CD4-positive, alpha-beta T cell (primary cell): ENCODE data around the gene RAD51B. TPM values are rescaled to one million over a fixed set of nuclear protein-coding genes. Genes with fewer than 3 reads are reported as not detected.

Experiments
- ATAC-seq: fragments of 200-7000 bp; cut with Tn5 transposase; one replicate; pipeline ENCODE4 v1.10.0; 2022; ENCODE audit warnings: mild to moderate bottlenecking; ENCODE audit not compliant: poor library complexity
- CTCF ChIA-PET: fragments of 350-600 bp; sonication (Branson Sonifier 250); formaldehyde crosslinking; loops from one replicate; lab custom pipeline; 2021; ENCODE audit warnings: antibody characterized with exemption, inconsistent platforms; lab: Charles Lee
- POLR2A ChIA-PET: fragments of 350-600 bp; sonication (Branson Sonifier 250); formaldehyde crosslinking; loops from one replicate; lab custom pipeline; 2021; ENCODE audit warnings: antibody characterized with exemption, inconsistent platforms; lab: Charles Lee
- DNase-seq, 14 experiments: peaks; one replicate each; pipeline ENCODE4 v3.0.0-alpha.2; 2013 to 2020; ENCODE audit warnings: mixed read lengths in 2 of 14
- H3K27ac ChIP-seq, 2 donors: one replicate each; pipeline versions ENCODE4 v1.5.1 to v1.7.0; 2013; ENCODE audit warnings: low read length in 2 of 2, low read depth in 1 of 2, mild to moderate bottlenecking in 1 of 2
- H3K27me3 ChIP-seq, 2 experiments: 1 replicate in 1 of 2; 2 replicates in 1 of 2; pipeline versions ENCODE4 v1.6.1 to v1.7.0; 2013; ENCODE audit warnings: low read length in 2 of 2, control low read depth in 1 of 2, mild to moderate bottlenecking in 1 of 2, moderate library complexity in 1 of 2; ENCODE audit not compliant: insufficient read depth in 2 of 2, control insufficient read depth in 1 of 2
- H3K36me3 ChIP-seq: one replicate; pipeline ENCODE4 v1.6.1; 2013; ENCODE audit warnings: low read length, control low read depth; ENCODE audit not compliant: insufficient read depth
- H3K4me1 ChIP-seq: one replicate; pipeline ENCODE4 v1.6.1; 2013; ENCODE audit warnings: low read length, control low read depth; ENCODE audit not compliant: insufficient read depth
- H3K4me3 ChIP-seq: one replicate; pipeline ENCODE4 v1.5.1; 2013; ENCODE audit warnings: mild to moderate bottlenecking, low read length, moderate library complexity
- H3K9me3 ChIP-seq, 2 experiments: 1 replicate in 1 of 2; 2 replicates in 1 of 2; pipeline versions ENCODE4 v1.6.1 to v1.7.0; 2013; ENCODE audit warnings: low read length in 2 of 2, mild to moderate bottlenecking in 2 of 2, control low read depth in 1 of 2, moderate library complexity in 1 of 2; ENCODE audit not compliant: control insufficient read depth in 1 of 2, insufficient read depth in 1 of 2
- H3K27ac Mint-ChIP-seq: one replicate; pipeline ENCODE4 v1.8.0; 2020; ENCODE audit warnings: mixed read lengths
- H3K27me3 Mint-ChIP-seq: one replicate; pipeline ENCODE4 v1.8.0; 2021; ENCODE audit warnings: mixed read lengths
- H3K36me3 Mint-ChIP-seq: one replicate; pipeline ENCODE4 v1.8.0; 2021; ENCODE audit warnings: low read depth, mixed read lengths
- H3K4me1 Mint-ChIP-seq: one replicate; pipeline ENCODE4 v1.8.0; 2021; ENCODE audit warnings: low read depth, mixed read lengths
- H3K4me3 Mint-ChIP-seq: one replicate; pipeline ENCODE4 v1.8.0; 2020; ENCODE audit warnings: mild to moderate bottlenecking, mixed read lengths
- H3K9me3 Mint-ChIP-seq: one replicate; pipeline ENCODE4 v1.8.0; 2020; ENCODE audit warnings: mixed read lengths
- intact Hi-C, 2 experiments: fragments of 100-400 bp; cut with DNase I in 1 of 2; cut with micrococcal nuclease in 1 of 2; formaldehyde crosslinking; loops; one replicate each; pipeline versions ENCODE4 v1.15.1 to v1.9.0; 2023 to 2025; cut with DNase I, micrococcal nuclease
- total RNA-seq, 174 experiments: library from RNA in 2 of 174; stranded (reverse) in 2 of 174; gene quantifications; one replicate each; pipeline ENCODE4 v1.2.3 and lab custom pipeline; 2021 to 2026
- TF ChIP-seq, protein P1 (sequence below): fragments of 200-600 bp; IDR thresholded peaks from one replicate; pipeline ENCODE4 v1.8.0; 2022; ENCODE audit warnings: antibody characterized with exemption, mild to moderate bottlenecking

RAD51B gene
- total RNA-seq, 2 experiments from 2014 or later, result 18.4 to 20.0 TPM

DNA sequence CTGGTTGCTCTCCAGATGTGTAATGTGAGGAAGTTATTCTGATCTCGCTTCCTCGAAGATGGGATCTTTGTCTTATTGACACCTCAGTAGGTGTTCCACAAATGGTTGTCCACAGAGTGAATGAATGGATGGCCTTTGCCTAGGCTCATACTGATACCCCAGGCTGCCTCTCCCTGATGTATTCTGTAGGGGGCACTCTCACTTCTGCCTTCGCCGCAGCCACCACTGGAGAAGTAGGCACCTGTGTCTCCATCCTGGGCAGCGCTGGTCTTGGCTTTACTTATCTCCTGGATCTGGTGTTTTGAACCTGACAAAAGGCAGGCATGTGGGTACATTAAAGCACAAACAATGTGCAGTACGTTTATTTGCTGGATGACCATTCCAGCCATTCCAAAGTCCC lies 891.2 kb downstream of the RAD51B start:
- intact Hi-C loops, result no loop called here
- H3K4me1 Mint-ChIP-seq, result peaks cover 50% of the 10 kb centered on the region
- H3K36me3 Mint-ChIP-seq, result no peaks in the 10 kb centered on the region
- Histone ChIP-seq H3K36me3 (no peaks in the 10 kb centered on the region), H3K9me3 (no peaks in the 10 kb centered on the region), H3K4me3 (no peak overlapping the region), H3K27me3 (no peaks in the 10 kb centered on the region), H3K4me1 (peaks cover 39% of the 10 kb centered on the region), H3K27ac (no peak overlapping the region)
- ChIA-PET POLR2A (interaction anchor here (1.2 kb wide), 1 partner anchor 82 kb away, joined by 5 read pairs; the partner anchor contains the start of gene ZFP36L1), CTCF (no interaction called here)
- TF ChIP-seq, protein P1, sequence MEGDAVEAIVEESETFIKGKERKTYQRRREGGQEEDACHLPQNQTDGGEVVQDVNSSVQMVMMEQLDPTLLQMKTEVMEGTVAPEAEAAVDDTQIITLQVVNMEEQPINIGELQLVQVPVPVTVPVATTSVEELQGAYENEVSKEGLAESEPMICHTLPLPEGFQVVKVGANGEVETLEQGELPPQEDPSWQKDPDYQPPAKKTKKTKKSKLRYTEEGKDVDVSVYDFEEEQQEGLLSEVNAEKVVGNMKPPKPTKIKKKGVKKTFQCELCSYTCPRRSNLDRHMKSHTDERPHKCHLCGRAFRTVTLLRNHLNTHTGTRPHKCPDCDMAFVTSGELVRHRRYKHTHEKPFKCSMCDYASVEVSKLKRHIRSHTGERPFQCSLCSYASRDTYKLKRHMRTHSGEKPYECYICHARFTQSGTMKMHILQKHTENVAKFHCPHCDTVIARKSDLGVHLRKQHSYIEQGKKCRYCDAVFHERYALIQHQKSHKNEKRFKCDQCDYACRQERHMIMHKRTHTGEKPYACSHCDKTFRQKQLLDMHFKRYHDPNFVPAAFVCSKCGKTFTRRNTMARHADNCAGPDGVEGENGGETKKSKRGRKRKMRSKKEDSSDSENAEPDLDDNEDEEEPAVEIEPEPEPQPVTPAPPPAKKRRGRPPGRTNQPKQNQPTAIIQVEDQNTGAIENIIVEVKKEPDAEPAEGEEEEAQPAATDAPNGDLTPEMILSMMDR, result no peak
- H3K27me3 Mint-ChIP-seq, result no peaks in the 10 kb centered on the region
- ATAC-seq (no peak), DNase-seq (no peak)
- no peak overlapping the region for H3K4me3 Mint-ChIP-seq
- H3K9me3 Mint-ChIP-seq, result no peaks in the 10 kb centered on the region
- H3K27ac Mint-ChIP-seq, result peak overlapping the region; percentile 85

DNA sequence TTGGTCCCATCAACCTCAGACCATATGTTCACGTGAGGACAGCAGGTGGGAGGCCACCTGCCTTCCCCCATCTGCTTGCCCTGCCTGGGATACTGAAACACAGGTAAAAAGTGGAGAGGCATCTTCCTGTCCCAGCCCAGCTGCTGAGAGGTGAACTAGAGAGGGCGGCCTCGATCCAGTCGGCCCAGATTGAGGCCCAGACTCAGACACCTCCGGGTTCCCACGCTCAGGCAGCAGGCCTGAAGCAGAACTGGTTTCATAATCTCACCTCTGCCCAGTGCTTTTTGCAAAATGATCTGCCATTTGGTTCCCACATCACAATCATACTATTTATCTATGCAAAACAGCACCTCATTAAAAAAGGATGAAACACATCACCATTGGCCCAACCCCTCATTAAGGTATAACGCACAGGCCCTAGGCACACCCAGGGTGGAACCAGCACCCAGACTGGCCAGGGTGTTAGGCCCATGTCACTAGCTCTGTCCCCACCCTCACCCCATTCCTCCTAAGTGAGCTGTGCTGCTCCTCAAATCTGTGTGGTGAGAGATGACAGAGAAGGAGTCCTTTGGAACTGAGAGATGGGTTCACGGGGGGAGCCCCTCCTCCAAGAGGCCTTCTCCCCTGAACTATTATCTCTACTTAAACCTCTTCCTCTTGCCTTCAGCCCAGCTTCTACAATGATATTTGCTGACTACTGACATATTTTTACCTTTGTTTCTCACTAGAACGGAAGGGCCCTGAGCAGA lies 892.2 kb downstream of the RAD51B start:
- Histone ChIP-seq H3K27ac (peak overlapping the region; percentile 24 to 44), H3K4me3 (no peak overlapping the region), H3K27me3 (no peaks in the 10 kb centered on the region), H3K36me3 (no peaks in the 10 kb centered on the region), H3K9me3 (no peaks in the 10 kb centered on the region), H3K4me1 (peaks cover 38% of the 10 kb centered on the region)
- Mint-ChIP-seq H3K36me3 (no peaks in the 10 kb centered on the region), H3K27me3 (no peaks in the 10 kb centered on the region), H3K27ac (peak overlapping the region; percentile 85), H3K4me3 (no peak overlapping the region), H3K9me3 (no peaks in the 10 kb centered on the region), H3K4me1 (peaks cover 47% of the 10 kb centered on the region)
- ATAC-seq, result peak; percentile 68
- intact Hi-C loops, result no loop called here
- TF ChIP-seq, protein P1, result no peak
- ChIA-PET CTCF (no interaction called here), POLR2A (interaction anchor here (1.2 kb wide), 1 partner anchor 81 kb away, joined by 5 read pairs; the partner anchor contains the start of gene ZFP36L1)
- DNase-seq, result peak in 6 of 14 experiments; percentile 6 to 66 (median 44)

DNA sequence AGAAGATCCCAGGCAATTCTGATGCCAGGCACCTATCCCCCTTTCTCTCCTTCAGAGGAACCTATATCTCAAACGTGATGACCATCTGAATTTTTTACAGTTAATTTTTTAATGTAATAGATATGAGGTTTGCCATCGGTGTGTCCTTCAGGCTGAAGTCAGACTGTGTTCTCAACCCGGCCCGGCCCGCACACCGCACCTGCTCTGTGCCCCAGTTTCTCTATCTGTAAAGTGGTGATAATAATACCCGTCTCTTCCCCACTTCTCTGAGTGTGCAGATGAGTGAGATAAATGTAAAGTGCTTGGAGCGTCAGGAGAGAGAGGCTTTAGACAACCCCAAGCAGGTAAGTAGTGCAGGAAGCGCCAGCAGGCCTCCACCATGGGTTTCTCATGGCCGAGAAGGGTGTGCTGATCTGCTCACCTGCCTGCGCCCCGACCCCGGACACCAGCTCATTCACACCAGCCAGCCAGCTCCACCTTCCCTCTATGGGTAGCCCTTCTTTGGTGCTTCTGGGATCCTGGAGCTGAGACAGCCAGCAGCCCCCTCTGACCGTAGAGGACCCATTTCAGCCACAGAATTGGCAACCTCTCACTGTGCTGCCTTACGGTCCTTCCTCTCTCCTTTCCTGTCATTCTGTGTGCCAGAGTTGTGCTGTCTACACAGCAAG lies 893.3 kb downstream of the RAD51B start:
- Histone ChIP-seq H3K4me3 (no peak overlapping the region), H3K27me3 (no peaks in the 10 kb centered on the region), H3K9me3 (no peaks in the 10 kb centered on the region), H3K4me1 (peaks cover 38% of the 10 kb centered on the region), H3K27ac (peak overlapping the region in 1 of 2 donors; percentile 24), H3K36me3 (no peaks in the 10 kb centered on the region)
- intact Hi-C loops, result no loop called here
- no peaks in the 10 kb centered on the region for H3K27me3 Mint-ChIP-seq
- no peak overlapping the region for H3K4me3 Mint-ChIP-seq
- peak overlapping the region; percentile 85 for H3K27ac Mint-ChIP-seq
- no peak for DNase-seq
- ChIA-PET POLR2A (no interaction called here), CTCF (no interaction called here)
- H3K9me3 Mint-ChIP-seq, result no peaks in the 10 kb centered on the region
- ATAC-seq, result no peak
- no peaks in the 10 kb centered on the region for H3K36me3 Mint-ChIP-seq
- TF ChIP-seq, protein P1, result no peak
- H3K4me1 Mint-ChIP-seq, result peaks cover 43% of the 10 kb centered on the region
